Activated CD4-positive, alpha-beta T cell treated with anti-CD3 and anti-CD28 coated beads for 48 hours (primary cell): Measurements from ENCODE around the gene RPS19.

ENCODE experiments used
- DNase-seq: peaks from one replicate; pipeline ENCODE4 v3.0.0-alpha.2; 2020

Gene RPS19

DNA sequence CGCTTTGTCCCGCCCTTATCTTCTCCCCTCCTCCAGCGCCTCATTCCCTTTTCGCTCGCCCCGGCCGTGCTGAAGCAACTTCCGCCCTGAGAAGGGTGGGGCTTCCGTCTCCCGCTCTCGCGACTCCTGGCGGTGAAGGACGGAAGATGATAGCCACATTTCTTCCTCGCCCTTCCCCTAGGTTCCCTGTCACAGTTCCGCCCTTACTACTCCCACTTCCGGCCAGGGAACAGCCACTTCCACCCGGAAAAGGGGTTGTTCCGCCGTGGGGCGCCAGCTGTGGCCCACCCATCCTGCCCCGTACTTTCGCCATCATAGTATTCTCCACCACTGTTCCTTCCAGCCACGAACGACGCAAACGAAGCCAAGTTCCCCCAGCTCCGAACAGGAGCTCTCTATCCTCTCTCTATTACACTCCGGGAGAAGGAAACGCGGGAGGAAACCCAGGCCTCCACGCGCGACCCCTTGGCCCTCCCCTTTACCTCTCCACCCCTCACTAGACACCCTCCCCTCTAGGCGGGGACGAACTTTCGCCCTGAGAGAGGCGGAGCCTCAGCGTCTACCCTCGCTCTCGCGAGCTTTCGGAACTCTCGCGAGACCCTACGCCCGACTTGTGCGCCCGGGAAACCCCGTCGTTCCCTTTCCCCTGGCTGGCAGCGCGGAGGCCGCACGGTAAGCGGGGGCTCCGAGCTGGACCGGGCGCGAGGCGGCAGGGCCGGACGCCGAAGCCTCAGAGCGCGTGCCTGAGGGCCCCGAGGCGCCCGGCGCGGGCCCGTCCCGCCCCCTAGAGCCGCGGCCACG lies at the start of gene RPS19:
TSS of gene RPS19 (plus strand) at position 638 of the 801 bp plus-strand sequence. CDS start 520 bp downstream, outside the sequence.
- peak; percentile 99 for DNase-seq

DNA sequence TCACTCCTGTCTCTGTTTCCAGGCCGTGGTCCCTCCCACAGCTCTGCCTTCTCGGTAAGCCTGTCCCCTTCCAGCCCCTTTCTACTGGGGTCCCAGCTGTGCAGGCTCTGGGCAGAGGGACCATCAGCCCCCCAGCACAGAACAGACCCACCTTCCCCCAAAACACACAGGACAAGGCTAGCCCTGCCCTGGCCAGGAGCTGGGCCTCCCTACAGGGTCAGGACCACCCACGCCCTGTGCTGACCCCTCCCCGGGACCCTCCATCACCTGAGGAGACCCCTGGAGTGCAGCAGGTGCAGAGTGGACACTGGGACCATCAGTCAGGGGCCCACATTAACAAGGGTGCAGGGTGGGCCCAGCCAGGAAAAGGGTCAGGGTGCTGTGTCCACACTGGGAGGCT lies 49.8 kb upstream of the RPS19 start:
- no peak for DNase-seq

DNA sequence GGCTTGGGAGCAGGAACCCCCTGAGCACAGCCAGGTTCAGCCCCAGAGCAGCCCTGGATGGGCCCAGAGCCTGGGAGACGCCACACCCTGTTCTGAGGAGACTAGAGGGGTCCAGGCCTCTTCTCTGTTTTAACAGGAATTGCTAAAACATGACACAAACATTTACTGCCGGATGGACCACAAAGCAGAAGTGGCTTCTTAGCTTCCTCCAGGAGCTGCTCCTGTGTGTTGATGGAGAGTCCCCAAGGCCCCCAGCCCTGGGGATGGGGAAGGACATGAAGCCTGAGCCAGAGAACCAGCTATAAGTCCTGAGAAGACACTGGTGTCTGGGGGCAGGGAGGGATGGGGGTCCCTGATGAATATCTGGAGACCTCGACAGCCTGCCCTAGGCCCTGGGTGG lies 49.0 kb upstream of the RPS19 start:
- DNase-seq: no peak

DNA sequence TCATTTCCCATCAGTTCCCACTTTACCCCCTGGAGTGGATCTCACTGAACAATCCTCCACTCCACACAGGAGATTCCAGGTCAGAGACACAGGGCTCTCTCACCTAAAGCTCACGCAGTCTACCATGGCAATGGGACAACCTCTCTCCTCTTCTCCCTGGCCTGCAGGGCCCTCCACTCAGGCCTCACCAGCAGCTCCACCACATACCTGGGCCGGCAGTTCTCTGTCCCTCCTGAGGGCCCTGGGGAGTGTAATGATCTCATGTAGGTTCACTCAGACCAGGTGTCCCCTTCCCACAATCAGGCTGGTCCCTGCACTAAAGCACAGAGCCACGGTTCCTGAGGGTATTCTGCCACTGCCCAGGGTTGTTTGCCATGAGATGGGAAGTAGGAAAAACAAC lies 48.1 kb upstream of the RPS19 start:
- DNase-seq: no peak

DNA sequence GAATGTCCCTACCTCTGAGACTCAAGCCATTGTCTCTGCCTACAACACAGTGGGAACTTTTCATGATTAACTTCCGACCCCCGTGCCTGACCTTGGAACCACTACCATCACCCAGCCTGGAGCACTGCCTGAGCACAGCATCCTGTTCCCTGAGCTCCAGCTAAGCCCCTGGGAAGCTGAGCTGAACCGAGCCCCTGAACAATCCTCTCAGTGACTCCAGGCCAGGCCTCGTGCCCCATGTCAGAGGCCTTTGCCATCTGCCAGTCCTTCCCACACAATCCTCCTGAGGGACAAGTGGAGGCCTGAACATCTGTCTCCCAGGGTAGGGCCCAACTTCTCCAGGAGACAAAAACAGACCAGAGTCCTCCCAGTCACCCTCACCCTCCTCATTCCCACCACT lies 46.1 kb upstream of the RPS19 start:
- DNase-seq: no peak

DNA sequence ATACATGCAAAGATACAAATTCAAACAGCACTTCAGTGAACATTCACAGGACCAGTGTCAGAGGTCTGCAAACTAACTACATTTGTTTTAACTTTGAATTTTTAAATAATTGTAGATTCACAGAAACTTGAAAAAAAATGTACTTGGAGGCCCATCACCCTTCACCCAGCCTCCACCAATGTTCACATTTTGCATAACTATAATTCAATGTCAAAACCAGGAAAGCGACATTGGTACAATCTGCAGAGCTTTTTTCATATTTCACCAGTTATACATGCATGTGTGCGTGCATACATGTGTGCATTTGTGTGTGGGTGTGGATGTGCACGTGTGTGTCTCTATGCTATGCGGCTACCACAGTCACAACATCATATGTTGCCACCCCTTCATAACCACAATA lies 44.8 kb upstream of the RPS19 start:
- no peak for DNase-seq

DNA sequence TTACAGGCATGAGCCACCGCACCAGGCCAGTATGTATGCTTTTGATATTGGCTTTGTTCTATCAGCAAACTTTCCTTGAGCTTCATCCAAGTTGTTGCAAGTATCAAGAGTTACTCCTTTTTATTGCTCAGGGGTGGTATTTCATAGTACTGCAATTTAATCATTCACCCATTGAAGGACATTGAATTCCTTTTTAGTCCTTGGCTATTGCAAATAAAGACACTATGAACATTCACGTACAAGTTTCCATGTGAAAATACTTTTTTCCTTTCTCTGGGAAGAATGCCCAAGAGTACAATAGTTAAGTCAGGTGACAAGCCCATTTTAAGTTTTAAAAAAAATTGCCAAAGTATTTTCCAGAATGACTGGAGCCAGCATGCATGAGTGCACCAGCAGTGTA lies 43.3 kb upstream of the RPS19 start:
- DNase-seq: no peak

DNA sequence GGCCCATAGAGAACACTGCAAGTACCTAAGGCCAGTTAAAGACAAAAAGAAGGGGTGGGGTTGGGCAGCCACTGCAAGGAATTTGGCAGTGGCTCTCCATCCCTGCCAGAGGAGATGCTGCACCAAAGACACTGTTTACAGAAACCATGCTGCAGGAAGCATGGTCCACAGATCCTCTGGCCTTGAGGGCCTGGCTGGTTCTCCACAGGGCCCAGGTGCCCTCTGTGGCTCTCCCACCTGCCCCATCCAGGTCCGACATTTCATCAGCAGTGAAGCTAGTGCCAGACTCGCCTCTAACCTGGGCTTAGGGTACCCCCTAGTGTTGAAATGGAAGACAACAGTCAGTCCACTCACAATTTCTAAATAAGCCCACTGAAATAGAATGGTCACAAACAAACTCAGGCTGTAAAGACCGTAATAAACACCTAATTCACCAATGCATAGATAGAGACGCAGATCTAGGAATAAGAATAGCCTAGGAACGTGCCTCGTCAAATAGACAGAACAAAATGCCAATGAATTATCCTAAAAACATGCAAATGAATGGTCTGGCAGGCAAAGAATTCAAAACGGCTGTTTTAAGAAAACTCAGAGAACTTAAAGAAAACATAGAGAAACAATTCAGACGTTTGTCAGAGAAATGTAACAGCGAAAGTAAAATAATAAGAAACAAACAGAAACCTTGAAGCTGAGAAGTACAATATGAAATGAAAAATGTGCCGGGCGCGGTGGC lies 38.9 kb upstream of the RPS19 start:
- DNase-seq: peak; percentile 66

DNA sequence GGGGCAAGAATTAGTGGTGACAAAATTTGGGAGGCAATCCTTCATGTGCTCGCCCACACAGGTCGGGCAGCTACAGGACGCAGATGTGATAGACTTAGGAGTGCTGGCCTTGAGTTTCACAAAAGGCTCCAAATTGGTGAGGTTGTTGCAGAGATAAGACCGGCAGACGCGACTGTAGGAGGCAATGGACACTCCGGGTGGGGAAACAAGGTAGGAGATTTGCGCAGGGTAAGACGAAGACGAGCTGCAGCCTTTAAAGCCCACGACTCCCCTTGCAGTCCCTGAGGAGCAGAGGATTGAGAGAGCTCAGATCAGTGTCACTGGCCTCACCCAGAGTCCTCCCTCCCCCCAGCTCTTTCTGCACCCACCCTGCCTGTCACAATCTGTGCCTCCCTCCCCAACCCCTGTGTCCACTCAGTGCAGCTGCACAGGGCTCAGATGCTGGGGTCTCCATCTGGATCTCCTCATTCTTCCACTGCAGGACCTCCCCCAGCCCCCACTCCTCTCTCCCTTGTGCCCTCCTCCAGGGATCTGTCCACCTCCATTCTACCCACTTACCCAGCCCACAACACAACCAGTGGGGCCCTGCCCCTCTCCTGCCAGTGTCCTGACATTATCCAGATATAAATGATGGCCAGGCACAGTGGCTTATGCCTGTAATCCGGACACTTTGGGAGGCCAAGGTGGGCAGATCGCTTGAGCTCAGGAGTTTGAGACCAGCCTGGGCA lies 21.9 kb upstream of the RPS19 start:
- DNase-seq: no peak

DNA sequence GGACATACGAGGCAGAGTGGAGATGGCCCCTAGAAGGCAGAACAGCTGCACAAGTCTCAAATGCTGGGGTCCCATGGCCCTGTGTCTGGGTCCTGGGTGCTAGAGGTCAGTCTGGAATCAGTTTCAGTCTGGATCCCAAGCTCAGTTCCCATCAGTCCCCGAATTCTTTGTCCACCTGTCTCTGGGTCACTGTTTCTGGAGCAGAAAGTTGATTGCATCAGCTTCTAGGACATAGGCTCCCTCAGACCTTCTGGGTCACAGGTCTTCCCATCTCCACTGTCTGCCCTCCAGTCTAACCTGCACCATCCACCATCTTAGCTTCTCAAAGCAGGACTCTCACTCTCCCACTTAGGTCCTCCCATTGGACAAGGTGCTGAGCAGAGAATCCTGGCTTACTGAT lies 20.8 kb upstream of the RPS19 start:
- no peak for DNase-seq

DNA sequence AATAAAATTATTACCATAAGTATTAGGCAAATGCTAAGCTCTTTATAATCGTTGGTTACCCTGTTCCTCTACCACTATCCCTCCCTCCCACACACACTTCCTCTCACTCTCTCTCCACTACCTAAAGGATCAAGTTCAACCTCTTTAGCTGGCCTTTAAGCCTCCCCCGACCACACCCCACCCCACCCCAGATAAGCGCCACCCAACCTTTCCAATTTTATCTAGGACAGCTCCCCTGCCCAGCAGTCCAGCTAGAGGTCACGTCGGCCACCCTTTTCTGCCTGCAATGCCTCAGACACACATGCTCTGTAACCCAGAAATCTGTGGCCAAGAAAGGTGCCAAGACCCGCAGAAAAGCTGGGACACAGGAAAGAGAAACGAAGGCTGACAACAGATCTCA lies 16.7 kb upstream of the RPS19 start:
- DNase-seq: no peak

DNA sequence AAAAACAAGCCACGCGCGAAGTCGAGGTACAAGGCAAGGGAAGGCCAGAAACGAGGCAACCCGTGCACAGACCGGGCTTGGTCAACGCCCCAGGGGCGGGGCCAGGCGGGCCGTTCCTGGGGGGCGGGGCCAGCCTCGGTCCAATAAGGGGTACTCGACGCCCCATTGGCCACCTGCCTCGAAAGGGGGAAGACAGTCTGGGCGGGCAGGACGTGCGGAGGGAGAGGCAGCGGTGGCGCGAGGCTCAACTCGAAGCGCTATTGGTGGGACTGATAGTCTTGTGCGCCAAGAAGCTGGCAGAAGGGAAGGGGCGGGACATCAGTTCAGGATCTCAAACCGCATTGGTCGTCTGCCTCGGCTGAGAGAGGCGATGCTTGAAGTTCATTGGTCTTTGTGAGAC lies 15.5 kb upstream of the RPS19 start, which contains the start of gene LYPD4:
TSS of gene LYPD4 (minus strand) at position 83 of the 400 bp plus-strand sequence. CDS start 5,398 bp downstream, outside the sequence.
- peak; percentile 20 for DNase-seq

DNA sequence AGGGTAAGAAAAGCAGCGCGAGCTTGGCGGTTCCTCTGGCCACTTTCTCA lies 15.2 kb upstream of the RPS19 start, which contains the start of gene DMRTC2:
TSS of gene DMRTC2 (plus strand) at position 42 of the 50 bp plus-strand sequence. CDS start 2,387 bp downstream, outside the sequence.
- no peak for DNase-seq

DNA sequence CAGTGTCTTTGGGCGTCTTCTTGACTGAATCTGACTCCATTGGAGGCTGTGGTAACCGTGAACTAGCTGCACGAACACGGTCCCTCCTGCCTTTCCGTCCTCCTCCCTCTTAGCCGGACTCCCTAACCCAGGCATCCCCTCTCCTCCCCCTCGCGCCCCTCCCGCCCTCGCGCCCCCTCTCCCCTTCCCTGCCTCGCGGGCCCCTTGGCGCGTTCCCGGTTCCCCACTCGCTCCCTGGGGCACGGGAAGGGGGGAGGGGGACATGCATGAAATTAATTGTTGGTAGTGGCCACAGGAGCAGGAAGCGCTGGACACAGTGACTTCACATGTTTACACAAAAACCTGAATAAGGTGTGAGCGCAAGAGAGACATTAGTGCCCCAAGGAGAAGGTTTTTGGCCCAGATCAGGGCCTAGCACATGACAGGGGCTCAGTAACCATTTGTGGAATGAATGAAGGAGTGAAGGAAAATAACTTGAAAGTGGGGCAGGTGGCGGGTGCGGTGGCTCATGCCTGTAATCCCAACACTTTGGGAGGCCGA lies 14.9 kb upstream of the RPS19 start:
- no peak for DNase-seq

DNA sequence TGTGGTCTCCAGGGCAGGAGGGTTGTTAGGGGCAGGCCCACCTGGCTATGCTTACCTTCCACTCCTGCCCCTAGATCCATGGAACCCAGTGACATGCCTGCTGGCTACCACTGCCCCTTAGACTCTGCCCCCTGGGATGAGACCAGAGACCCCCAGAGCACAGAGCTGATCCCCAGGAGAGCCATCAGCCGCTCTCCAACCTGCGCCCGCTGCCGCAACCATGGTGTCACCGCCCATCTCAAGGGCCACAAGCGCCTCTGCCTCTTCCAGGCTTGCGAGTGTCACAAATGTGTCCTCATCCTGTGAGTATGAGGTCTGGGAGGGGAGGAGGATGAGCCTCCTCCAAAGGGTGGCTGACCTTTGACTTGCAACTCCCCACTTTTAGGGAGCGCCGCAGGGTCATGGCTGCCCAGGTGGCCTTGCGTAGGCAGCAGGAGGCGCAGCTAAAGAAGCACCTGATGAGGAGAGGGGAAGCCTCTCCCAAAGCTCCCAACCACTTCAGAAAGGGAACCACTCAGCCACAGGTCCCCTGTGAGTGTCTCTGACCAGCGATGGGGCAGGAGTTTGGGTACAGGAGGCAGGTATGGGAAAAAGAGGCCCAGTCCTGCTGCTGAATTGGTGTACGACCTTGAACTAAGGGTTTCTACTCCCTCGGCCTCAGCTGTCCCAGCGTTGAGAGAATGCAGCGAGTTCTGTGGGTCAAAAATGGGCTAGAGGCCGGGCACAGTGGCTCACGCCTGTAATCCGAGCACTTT lies 12.5 kb upstream of the RPS19 start:
- DNase-seq: no peak

DNA sequence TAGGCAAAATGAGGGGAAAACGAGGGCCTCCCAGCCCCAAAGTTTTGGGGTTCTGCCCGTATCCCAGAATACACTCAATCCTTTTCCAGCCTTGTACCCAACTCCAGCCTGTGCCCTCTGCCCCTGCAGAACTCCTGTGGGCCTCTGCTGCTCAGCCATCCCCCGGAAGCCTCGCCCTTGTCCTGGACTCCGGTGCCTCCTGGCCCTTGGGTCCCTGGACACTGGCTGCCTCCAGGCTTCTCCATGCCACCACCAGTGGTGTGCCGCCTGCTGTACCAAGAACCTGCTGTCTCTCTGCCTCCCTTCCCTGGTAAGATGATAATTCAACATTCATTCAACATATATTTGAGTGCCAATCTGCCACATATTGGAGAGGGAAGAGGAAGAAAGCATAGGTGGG lies 11.4 kb upstream of the RPS19 start:
- DNase-seq: no peak

DNA sequence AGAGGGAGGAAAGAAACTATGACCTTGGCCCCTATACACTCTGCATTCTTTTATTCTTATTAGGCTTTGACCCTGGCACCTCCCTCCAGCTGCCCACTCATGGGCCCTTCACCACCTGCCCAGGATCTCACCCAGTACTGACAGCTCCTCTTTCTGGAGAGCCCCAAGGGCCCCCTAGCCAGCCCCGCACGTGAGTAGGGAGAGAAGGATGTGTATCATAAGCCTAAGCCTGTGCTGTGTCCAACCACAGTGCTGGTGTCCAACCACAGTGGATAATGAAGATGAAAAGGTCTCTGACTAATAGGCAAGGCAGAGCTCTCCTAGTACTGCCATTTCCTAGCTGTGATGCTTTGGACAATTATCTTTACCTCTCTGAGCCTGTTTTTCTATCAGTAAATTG lies 11.0 kb upstream of the RPS19 start:
- DNase-seq: no peak

DNA sequence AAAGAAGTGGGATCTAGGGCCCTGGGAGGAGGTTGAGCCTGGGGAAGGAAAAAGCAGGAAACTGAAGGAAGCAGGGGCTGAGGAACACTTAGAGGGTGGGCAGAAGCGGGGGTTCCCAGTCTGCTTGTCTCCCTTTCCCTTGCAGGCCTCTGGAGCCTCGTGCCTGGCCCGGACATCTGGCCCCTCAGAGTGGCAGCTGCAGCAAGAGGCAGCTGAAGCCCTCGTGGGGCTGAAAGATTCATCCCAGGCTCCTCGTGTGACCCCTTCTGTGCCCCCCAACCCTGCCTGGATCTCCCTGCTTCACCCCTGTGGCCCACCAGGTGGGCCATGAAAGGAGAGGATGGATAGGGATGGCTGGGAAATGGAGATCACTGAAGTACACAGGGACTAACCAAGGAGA lies 9.7 kb upstream of the RPS19 start:
- DNase-seq: no peak

DNA sequence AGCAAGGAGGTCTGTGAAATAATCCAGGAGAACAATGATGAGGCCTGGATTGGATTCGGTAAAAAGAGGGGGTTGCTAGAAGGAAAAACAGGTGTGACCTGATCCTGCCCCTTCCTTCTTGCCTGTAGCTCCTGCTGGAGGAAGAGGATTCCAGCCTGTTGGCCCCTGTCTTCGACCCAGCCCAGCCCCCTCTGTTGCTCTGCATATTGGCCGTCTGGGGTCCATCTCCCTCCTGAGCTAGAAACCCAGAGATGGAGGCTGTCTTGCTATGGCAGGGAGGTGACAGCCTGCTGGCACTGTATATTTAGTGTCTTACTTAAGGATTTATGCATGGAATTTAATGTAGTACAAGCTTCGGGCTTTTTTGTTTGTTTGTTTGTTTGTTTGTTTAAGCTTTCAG lies 8.6 kb upstream of the RPS19 start:
- DNase-seq: no peak

DNA sequence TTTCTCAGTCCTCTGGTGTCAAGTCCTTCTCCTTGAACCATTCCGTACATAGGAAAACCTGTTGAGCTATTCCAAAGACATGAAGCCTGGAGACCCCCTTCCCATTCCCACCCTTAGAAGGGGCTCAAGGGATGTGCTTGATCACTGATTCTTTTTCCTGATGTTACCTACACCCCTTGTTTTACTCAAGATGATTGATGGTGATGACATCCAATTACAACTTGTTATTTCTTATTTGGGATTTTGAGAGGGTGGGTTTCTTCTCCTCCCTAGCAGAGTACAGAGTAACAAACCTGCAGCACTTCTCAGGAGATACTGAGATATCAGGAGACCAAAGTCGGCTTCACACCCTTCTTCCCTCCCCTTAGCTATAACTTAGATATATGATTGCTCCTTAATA lies 6.7 kb upstream of the RPS19 start:
- DNase-seq: no peak

DNA sequence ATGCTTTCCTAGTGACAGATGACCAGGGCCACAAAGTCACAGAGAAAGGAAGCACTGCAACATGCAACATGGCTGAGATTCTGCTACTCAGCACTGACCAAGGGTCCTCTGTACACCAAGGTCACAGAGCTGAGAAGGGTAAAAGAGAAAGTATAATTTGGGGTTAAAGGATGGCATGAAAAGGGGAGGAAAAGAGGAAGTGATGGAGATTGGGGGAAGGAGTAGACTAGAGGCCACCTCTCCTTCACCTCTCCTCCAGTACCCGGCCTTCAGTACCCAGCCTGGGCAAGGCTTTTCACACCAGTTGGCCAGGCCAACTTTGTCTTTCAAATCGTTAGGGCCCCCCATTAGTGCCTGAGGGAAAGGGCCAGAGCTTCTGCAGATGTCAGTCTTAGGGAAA lies 6.3 kb upstream of the RPS19 start:
- DNase-seq: no peak

DNA sequence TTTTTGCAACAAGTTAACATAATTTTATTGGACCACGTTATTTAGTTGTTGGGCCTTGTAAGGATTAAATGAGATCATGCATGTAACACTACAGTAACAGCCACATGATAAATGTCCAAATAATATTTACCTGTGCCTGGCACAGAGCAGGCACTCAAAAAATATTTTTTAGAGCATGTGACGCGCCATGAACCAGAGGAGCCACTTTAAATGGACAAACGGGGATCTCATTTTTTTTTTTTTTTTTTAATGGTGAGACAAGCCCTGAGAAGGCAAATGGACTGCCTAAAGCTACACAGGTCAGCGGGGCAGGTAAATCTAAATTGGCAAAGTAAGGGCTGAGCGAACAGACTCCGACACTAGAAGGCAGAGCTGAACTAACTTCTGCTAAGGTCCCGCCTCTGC lies 840 bp upstream of the RPS19 start:
- no peak for DNase-seq

DNA sequence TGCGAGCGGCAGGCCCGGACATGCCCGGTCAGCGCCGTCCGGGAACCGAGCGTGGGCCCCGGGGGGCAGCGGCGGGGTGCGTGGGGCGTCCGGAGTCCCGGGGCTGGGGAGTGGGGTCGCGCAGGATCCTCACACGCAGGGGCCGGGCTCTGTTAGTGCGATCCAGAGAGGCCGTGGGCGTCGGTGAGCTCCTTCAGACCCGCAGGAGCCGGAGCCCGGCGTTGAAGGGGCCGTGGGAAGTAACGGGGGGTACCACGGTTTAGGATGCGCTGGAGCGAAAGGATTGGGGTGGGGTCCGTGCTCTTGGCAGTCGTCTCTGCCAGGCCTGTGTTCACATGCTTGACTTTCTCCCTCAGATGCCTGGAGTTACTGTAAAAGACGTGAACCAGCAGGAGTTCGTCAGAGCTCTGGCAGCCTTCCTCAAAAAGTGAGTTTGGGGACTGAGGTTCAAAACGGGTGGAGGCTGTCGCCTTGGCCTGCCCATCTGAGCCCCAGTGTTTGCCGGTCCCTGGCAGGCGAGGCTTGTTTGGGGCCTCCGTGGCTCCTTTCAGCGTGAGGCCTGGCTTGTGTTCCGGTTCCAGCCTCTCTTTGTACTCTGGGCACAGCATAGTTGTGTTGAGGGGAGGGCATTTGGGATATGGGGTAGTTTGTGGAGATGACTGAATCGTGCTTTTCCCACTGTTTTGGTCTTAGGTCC lies 512 bp downstream of the RPS19 start:
- peak; percentile 57 for DNase-seq
